Stomach (tissue), 4 donors: ENCODE results near the gene NARS2.

Experiments used
- CTCF ChIP-seq, 7 experiments: fragments of 450-650 bp in 4 of 7; fragments of 200-600 bp in 3 of 7; sonication (generic) in 3 of 7; IDR thresholded peaks; one replicate each; pipeline ENCODE4 v1.5.1; 2016 to 2019; ENCODE audit warnings: antibody characterized with exemption in 7 of 7, control low read depth in 2 of 7, mild to moderate bottlenecking in 1 of 7
- POLR2A ChIP-seq, 4 donors: fragments of 450-650 bp; IDR thresholded peaks; one replicate each; pipeline ENCODE4 v1.6.1; 2016; ENCODE audit warnings: antibody characterized with exemption in 4 of 4, control low read depth in 2 of 4, mild to moderate bottlenecking in 1 of 4, moderate library complexity in 1 of 4
- POLR2AphosphoS5 ChIP-seq, 3 donors: sonication (generic); formaldehyde crosslinking; IDR thresholded peaks; one replicate each; pipeline ENCODE4 v1.6.1; 2016; ENCODE audit warnings: antibody characterized with exemption in 3 of 3

- TF ChIP-seq POLR2A (IDR thresholded peaks at IDR 0.05) (no peak), CTCF (IDR thresholded peaks at IDR 0.05) (no peak), POLR2AphosphoS5 (IDR thresholded peaks at IDR 0.05) (no peak)
Measured at GRCh38 chr11:78391424-78391823, 183.2 kb downstream of the NARS2 start.
